ENCODE measurements around the gene PBX1. TPM values are rescaled to one million over a fixed set of nuclear protein-coding genes. Genes with fewer than 3 reads are reported as not detected.

PBX1 gene
- total RNA-seq, 3 donors from 2014 or later (not counting 1 experiment from before 2014, with no cell fraction given), result 0.54 to 3.5 (median 1.4) TPM

DNA sequence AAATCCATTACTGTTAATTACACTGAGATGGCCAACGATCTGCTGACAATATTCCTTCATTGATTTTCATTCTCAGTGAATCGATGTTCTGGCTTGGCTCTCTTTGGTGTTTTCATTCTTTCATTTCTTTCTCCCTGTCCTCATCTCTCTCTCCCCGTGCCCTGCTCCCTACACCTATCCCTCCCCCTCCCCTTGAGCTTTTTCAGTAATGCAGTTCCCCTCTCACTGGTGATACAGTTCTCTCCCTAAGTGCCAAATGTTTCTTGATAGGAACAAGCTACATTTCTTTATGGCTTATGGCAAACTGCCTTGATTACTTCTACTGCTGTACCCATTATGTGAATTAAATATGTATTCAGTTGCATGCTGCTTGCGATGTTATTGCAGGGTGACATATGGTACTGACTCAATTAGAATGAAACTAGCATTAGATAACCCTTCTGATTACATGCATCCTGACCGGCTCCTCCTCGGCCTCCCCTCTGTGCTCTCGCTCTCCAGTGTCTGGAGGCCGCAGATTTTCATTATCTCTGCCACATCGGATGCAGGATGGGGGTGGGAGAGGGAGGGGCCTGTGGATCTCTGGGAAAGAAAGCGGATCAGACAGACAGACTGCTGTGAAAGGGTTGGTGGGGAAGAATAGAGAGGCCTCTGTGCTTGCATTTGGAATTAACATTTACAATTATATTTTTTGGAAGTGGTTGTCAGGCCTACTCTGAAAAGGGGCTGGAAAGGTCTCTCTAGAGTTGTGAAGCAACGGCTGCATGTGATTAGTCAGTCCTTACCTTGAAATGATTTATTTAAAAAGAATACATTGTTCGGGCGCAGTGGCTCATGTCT is 130.9 kb downstream of the PBX1 start:
- no peaks in the 10 kb centered on the region for H3K9me3 Mint-ChIP-seq
- H3K4me1 Mint-ChIP-seq, result peaks cover 6 to 7% of the 10 kb centered on the region in 2 donors
- H3K27ac ChIP-seq (ENCODE audit: low read length), result no peak overlapping the region
- H3K36me3 ChIP-seq (ENCODE audit: control insufficient read depth, insufficient read depth, low read length), result no peaks in the 10 kb centered on the region
- no peaks in the 10 kb centered on the region for H3K36me3 Mint-ChIP-seq
- H3K27ac Mint-ChIP-seq, result no peak overlapping the region
- no peak overlapping the region for H3K4me3 Mint-ChIP-seq
- H3K27me3 Mint-ChIP-seq (ENCODE audit: low read depth in 2 of 2), result peaks cover 7 to 22% of the 10 kb centered on the region in 2 donors
- H3K9me3 ChIP-seq (ENCODE audit: control insufficient read depth, insufficient read depth, low read length), result no peaks in the 10 kb centered on the region
- WGBS (ENCODE audit: insufficient coverage), result 90% methylated on average over 13 of the region's 13 CpGs
- H3K4me3 ChIP-seq (ENCODE audit: low read length), result no peak overlapping the region
- TF ChIP-seq, protein P1, sequence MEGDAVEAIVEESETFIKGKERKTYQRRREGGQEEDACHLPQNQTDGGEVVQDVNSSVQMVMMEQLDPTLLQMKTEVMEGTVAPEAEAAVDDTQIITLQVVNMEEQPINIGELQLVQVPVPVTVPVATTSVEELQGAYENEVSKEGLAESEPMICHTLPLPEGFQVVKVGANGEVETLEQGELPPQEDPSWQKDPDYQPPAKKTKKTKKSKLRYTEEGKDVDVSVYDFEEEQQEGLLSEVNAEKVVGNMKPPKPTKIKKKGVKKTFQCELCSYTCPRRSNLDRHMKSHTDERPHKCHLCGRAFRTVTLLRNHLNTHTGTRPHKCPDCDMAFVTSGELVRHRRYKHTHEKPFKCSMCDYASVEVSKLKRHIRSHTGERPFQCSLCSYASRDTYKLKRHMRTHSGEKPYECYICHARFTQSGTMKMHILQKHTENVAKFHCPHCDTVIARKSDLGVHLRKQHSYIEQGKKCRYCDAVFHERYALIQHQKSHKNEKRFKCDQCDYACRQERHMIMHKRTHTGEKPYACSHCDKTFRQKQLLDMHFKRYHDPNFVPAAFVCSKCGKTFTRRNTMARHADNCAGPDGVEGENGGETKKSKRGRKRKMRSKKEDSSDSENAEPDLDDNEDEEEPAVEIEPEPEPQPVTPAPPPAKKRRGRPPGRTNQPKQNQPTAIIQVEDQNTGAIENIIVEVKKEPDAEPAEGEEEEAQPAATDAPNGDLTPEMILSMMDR (IDR thresholded peaks at IDR 0.05), result no peak
- H3K27me3 ChIP-seq (ENCODE audit: control insufficient read depth, insufficient read depth, low read length), result no peaks in the 10 kb centered on the region
- intact Hi-C loops (cut with micrococcal nuclease), result no loop called here
- ATAC-seq (no peak), DNase-seq (no peak)
- peaks cover 3% of the 10 kb centered on the region for H3K4me1 ChIP-seq (ENCODE audit: control insufficient read depth, insufficient read depth, low read length)

DNA sequence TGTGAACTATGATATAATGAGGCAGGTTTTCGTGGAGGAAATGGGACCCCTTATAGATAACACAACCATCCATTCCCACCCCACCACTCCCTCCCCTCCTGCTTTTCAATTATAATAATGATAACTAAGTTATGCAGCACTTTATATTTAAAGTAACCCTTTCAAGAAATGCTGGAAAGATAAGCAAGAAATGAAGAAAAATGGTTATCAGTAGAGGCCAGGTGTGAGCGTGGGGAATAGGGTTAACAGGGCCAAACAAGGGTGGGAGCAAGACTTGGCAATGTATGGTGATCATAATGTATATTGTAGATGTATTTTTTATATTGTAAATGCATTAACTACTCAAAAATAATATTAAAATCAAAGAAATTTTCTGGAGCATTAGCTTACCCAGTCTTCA is 133.4 kb downstream of the PBX1 start:
- Histone ChIP-seq H3K36me3 (ENCODE audit: control insufficient read depth, insufficient read depth, low read length) (no peaks in the 10 kb centered on the region), H3K4me3 (ENCODE audit: low read length) (no peak overlapping the region), H3K27me3 (ENCODE audit: control insufficient read depth, insufficient read depth, low read length) (no peaks in the 10 kb centered on the region), H3K4me1 (ENCODE audit: control insufficient read depth, insufficient read depth, low read length) (no peaks in the 10 kb centered on the region), H3K27ac (ENCODE audit: low read length) (no peak overlapping the region), H3K9me3 (ENCODE audit: control insufficient read depth, insufficient read depth, low read length) (no peaks in the 10 kb centered on the region)
- H3K36me3 Mint-ChIP-seq, result no peaks in the 10 kb centered on the region
- ATAC-seq, result no peak
- no peak for DNase-seq
- no peak overlapping the region for H3K4me3 Mint-ChIP-seq
- no peaks in the 10 kb centered on the region for H3K9me3 Mint-ChIP-seq
- peaks cover 5 to 26% of the 10 kb centered on the region in 2 donors for H3K27me3 Mint-ChIP-seq (ENCODE audit: low read depth in 2 of 2)
- H3K4me1 Mint-ChIP-seq, result no peaks in the 10 kb centered on the region
- intact Hi-C loops (cut with micrococcal nuclease), result no loop called here
- no peak overlapping the region for H3K27ac Mint-ChIP-seq
- TF ChIP-seq, protein P1 (IDR thresholded peaks at IDR 0.05), result no peak
- WGBS (ENCODE audit: insufficient coverage), result 90% methylated on average over 1 of the region's 2 CpGs

DNA sequence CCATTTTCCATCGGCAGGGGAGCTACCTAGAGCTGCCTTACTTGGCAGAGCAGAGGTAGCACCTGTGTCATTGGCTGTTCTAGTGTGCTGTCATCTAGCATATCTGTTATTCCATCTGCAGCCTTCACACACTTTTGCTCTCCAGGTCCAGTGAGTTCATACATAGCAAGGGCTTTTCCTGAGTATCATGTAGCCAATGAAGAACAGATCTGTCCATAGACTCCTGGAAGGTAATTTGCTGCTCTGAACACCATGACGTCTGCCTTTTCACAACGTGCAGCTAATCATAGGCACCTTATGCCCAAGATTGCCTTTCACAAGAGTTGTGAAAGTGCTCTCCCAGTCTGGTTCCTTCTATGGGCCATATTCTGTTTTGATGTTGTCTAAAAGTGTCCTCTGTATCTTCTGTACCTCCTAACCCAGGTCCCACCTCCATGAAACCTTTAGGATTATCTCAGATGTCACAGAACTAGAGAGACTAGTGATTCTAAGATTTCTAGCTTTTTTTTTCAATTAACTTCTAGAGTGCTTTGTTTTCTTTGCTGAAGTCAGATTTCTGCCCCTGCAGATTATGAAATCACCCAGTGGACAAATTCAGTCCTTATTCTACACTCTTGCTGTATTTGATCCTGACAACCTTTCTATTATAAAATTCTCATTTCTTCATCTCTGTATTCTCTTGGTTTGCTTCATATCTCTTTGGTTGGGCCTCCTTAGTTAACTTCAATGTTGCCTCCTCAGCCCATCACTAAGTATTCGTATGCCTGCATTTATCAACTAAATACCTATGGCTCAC is 134.8 kb downstream of the PBX1 start:
- Mint-ChIP-seq H3K27ac (no peak overlapping the region), H3K36me3 (no peaks in the 10 kb centered on the region), H3K27me3 (ENCODE audit: low read depth in 2 of 2) (peaks cover 3 to 27% of the 10 kb centered on the region in 2 donors), H3K4me3 (no peak overlapping the region), H3K4me1 (no peaks in the 10 kb centered on the region), H3K9me3 (no peaks in the 10 kb centered on the region)
- no peaks in the 10 kb centered on the region for H3K27me3 ChIP-seq (ENCODE audit: control insufficient read depth, insufficient read depth, low read length)
- H3K4me1 ChIP-seq (ENCODE audit: control insufficient read depth, insufficient read depth, low read length), result no peaks in the 10 kb centered on the region
- no peaks in the 10 kb centered on the region for H3K9me3 ChIP-seq (ENCODE audit: control insufficient read depth, insufficient read depth, low read length)
- H3K4me3 ChIP-seq (ENCODE audit: low read length), result no peak overlapping the region
- DNase-seq, result no peak
- intact Hi-C loops (cut with micrococcal nuclease), result no loop called here
- TF ChIP-seq, protein P1 (IDR thresholded peaks at IDR 0.05), result no peak
- ATAC-seq, result no peak
- H3K27ac ChIP-seq (ENCODE audit: low read length), result no peak overlapping the region
- H3K36me3 ChIP-seq (ENCODE audit: control insufficient read depth, insufficient read depth, low read length), result no peaks in the 10 kb centered on the region
- 86% methylated on average over 4 of the region's 4 CpGs for WGBS (ENCODE audit: insufficient coverage)
